Endothelial cell of umbilical vein (primary cell): ENCODE data around the gene PRSS53. TPM values are rescaled to one million over a fixed set of nuclear protein-coding genes. Genes with fewer than 3 reads are reported as not detected.
"Not testable (repeated sequence)": the region's sequence is repeated elsewhere in the genome, so short reads cannot be mapped to it uniquely, and the experiment has no call there.

Experiments used
- BruUV-seq: library from RNA; stranded (reverse); fragments of 400-500 nt; replicated peaks from 2 replicates; lab custom pipeline; 2021; lab: Mats Ljungman, UMichigan
- CTCF ChIA-PET: fragments of 300-600, 350-600 bp; sonication (Branson Sonifier 250); formaldehyde crosslinking; loops from one replicate; lab custom pipeline; 2021; ENCODE audit warnings: antibody characterized with exemption, inconsistent platforms; lab: Charles Lee
- POLR2A ChIA-PET: fragments of 300-600, 350-600 bp; sonication (Branson Sonifier 250); formaldehyde crosslinking; loops from one replicate; lab custom pipeline; 2021; ENCODE audit warnings: antibody characterized with exemption, inconsistent platforms; lab: Charles Lee
- DNase-seq: peaks from one replicate; pipeline ENCODE4 v3.0.0-alpha.2; 2011; ENCODE audit warnings: low read depth, low spot score
- FAIRE-seq: peaks from 2 replicates; lab custom pipeline; 2011; peaks lifted over from hg19 to GRCh38; lab: Jason Lieb, UNC
- H2AFZ ChIP-seq: 2 replicates; pipeline ENCODE4 v1.6.0; 2012; ENCODE audit warnings: low read depth, low read length, control low read depth, inconsistent platforms
- H3K27ac ChIP-seq: 2 replicates; pipeline ENCODE4 v1.5.1; 2011; ENCODE audit warnings: low read depth, mild to moderate bottlenecking, control low read depth, low read length, moderate library complexity; ENCODE audit not compliant: insufficient read depth
- H3K27me3 ChIP-seq, 2 experiments: 2 replicates each; pipeline versions ENCODE4 v1.6.0 to v1.6.1; 2011; ENCODE audit warnings: low read length in 2 of 2, mixed read lengths in 1 of 2; ENCODE audit not compliant: control insufficient read depth in 2 of 2, insufficient read depth in 2 of 2
- H3K36me3 ChIP-seq, 2 experiments: 2 replicates in 1 of 2; 3 replicates in 1 of 2; pipeline ENCODE4 v1.5.1; 2011; ENCODE audit warnings: low read length in 2 of 2, mild to moderate bottlenecking in 1 of 2, moderate library complexity in 1 of 2; ENCODE audit not compliant: control insufficient read depth in 2 of 2, insufficient read depth in 2 of 2; ENCODE audit errors: extremely low read depth in 1 of 2
- H3K4me1 ChIP-seq: 3 replicates; pipeline ENCODE4 v1.5.1; 2011; ENCODE audit warnings: mild to moderate bottlenecking, low read length; ENCODE audit not compliant: control insufficient read depth, insufficient read depth; ENCODE audit errors: extremely low read depth
- H3K4me2 ChIP-seq: 2 replicates; pipeline ENCODE4 v1.6.1; 2011; ENCODE audit warnings: low read length, control low read depth, mixed read lengths; ENCODE audit not compliant: insufficient read depth
- H3K4me3 ChIP-seq, 3 experiments: fragments of 200-600 bp in 1 of 3; sonication (generic), shearing (Covaris generic) in 1 of 3; replicated peaks in 1 of 3; 2 replicates each; pipeline ENCODE4 v1.5.1; 2011 to 2016; ENCODE audit warnings: control low read depth in 3 of 3, low read length in 3 of 3, mild to moderate bottlenecking in 2 of 3, inconsistent platforms in 1 of 3, low read depth in 1 of 3, moderate library complexity in 1 of 3; ENCODE audit not compliant: insufficient read depth in 1 of 3
- H3K79me2 ChIP-seq: 2 replicates; pipeline ENCODE4 v1.6.0; 2012; ENCODE audit warnings: low read length, inconsistent platforms; ENCODE audit not compliant: control insufficient read depth, insufficient read depth
- H3K9ac ChIP-seq: replicated peaks from 2 replicates; pipeline ENCODE3; 2011; ENCODE audit warnings: low read length, control low read depth; ENCODE audit not compliant: insufficient read depth; ENCODE audit errors: extremely low read depth
- H3K9me1 ChIP-seq: replicated peaks from 3 replicates; pipeline ENCODE4 v1.6.0; 2011; ENCODE audit warnings: mild to moderate bottlenecking, low read length; ENCODE audit not compliant: control insufficient read depth, insufficient read depth; ENCODE audit errors: extremely low read depth
- H3K9me3 ChIP-seq: replicated peaks from 2 replicates; pipeline ENCODE4 v1.5.1; 2012; ENCODE audit warnings: low read length, inconsistent platforms; ENCODE audit not compliant: control insufficient read depth, insufficient read depth
- H4K20me1 ChIP-seq: replicated peaks from 2 replicates; pipeline ENCODE3; 2011; ENCODE audit warnings: mild to moderate bottlenecking, low read length; ENCODE audit not compliant: control insufficient read depth, insufficient read depth; ENCODE audit errors: extremely low read depth
- FOS ChIP-seq: IDR thresholded peaks from 2 replicates; pipeline ENCODE4 v1.6.1; 2011; ENCODE audit warnings: mild to moderate bottlenecking, low read length, moderate library complexity, borderline replicate concordance; ENCODE audit not compliant: insufficient read depth
- MYC ChIP-seq: IDR thresholded peaks from one replicate; pipeline ENCODE4 v1.6.1; 2011; ENCODE audit warnings: mild to moderate bottlenecking, low read depth, low read length
- dilution Hi-C: fragments of 300-500 bp; cut with MboI; formaldehyde crosslinking; loops from one replicate; pipeline ENCODE4 v1.15.0; 2019; ENCODE audit warnings: low sequenced_read_pairs; ENCODE audit not compliant: extremely low pct_ligation_motif_present
- intact Hi-C: fragments of 100-400 bp; cut with micrococcal nuclease; formaldehyde crosslinking; loops from one replicate; pipeline ENCODE4 v1.10.0; 2022
- polyA plus RNA-seq, 4 experiments: library from polyadenylated mRNA; depleted of rRNA in 3 of 4; stranded (reverse) in 3 of 4; unstranded in 1 of 4; fragments of >200 nt; gene quantifications; 2 replicates each; pipeline versions ENCODE4 v1.2.1 to v1.2.3, GENCODE V29; 2011 to 2012; ENCODE audit warnings: missing spikeins in 1 of 4
- total RNA-seq: library from RNA; stranded (reverse); gene quantifications from 2 replicates; pipeline ENCODE4 v1.2.3, GENCODE V29; 2021
- TF ChIP-seq, protein P1 (sequence below), 2 donors: IDR thresholded peaks; 1 replicate in 1 of 2; 2 replicates in 1 of 2; pipeline ENCODE4 v1.5.1; 2011; ENCODE audit warnings: low read length in 2 of 2, mild to moderate bottlenecking in 2 of 2, moderate library complexity in 2 of 2, control low read depth in 1 of 2, inconsistent platforms in 1 of 2, low read depth in 1 of 2; ENCODE audit not compliant: insufficient read depth in 1 of 2; ENCODE audit errors: extremely low read depth in 1 of 2

Gene PRSS53
- total and polyA plus RNA-seq, 2 donors (not counting 3 experiments of a cell fraction or from before 2014, with no cell fraction given): 2.8 to 3.5 TPM

DNA sequence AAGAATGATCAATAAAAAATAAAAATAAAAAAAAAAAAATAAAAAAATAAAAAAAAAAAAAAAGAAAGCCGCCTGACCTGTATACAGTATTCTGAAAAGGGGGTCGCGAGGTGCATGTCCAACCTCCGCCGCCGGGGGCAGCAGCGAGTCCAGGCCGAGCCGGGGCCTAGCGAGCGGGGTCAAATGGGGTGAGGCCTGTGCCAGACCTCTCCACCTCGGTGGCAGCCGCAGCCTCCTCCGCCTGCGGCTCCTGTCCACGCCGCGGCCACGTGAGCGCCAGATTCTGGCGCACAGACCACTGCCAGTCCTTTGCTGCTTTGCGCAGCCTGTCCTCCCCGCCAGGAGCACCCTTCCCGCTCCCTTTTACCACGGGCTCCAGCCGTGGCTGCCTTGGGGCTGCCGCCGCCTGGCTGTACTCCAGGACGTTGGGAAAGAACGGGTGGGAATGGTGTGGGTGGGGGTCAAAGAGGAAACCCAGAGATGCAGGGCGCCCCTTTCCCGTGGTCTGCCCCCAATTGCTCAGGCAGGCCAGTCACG lies 17.0 kb upstream of the PRSS53 start:
- ChIA-PET CTCF (no interaction called here), POLR2A (no interaction called here)
- peaks cover 11% of the 10 kb centered on the region for H3K79me2 ChIP-seq
- intact Hi-C loops: loop anchor here (5.0 kb wide), 1 partner anchor 37 kb away; no protein-coding TSS in a partner anchor
- no peaks in the 10 kb centered on the region for H3K27me3 ChIP-seq
- no peaks in the 10 kb centered on the region for H4K20me1 ChIP-seq
- no peak overlapping the region for H3K4me2 ChIP-seq
- FAIRE-seq (peak; percentile 54), DNase-seq (peak; percentile 63)
- BruUV-seq: no TSS peak
- H2AFZ ChIP-seq: peak overlapping the region; percentile 91
- dilution Hi-C loops: no loop called here
- H3K9ac ChIP-seq: no peak overlapping the region
- no peak overlapping the region for H3K4me3 ChIP-seq
- TF ChIP-seq, protein P1, sequence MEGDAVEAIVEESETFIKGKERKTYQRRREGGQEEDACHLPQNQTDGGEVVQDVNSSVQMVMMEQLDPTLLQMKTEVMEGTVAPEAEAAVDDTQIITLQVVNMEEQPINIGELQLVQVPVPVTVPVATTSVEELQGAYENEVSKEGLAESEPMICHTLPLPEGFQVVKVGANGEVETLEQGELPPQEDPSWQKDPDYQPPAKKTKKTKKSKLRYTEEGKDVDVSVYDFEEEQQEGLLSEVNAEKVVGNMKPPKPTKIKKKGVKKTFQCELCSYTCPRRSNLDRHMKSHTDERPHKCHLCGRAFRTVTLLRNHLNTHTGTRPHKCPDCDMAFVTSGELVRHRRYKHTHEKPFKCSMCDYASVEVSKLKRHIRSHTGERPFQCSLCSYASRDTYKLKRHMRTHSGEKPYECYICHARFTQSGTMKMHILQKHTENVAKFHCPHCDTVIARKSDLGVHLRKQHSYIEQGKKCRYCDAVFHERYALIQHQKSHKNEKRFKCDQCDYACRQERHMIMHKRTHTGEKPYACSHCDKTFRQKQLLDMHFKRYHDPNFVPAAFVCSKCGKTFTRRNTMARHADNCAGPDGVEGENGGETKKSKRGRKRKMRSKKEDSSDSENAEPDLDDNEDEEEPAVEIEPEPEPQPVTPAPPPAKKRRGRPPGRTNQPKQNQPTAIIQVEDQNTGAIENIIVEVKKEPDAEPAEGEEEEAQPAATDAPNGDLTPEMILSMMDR (IDR thresholded peaks at IDR 0.05; ENCODE audit: extremely low read depth in 1 of 2, insufficient read depth in 1 of 2, low read depth in 1 of 2, low read length in 2 of 2): peak; percentile 70 to 87
- TF ChIP-seq MYC (no peak), FOS (no peak)
- no peak overlapping the region for H3K27ac ChIP-seq
- peaks cover 4 to 13% of the 10 kb centered on the region in 2 experiments for H3K36me3 ChIP-seq
- no peaks in the 10 kb centered on the region for H3K9me1 ChIP-seq
- H3K9me3 ChIP-seq: no peaks in the 10 kb centered on the region
- peaks cover 12% of the 10 kb centered on the region for H3K4me1 ChIP-seq

DNA sequence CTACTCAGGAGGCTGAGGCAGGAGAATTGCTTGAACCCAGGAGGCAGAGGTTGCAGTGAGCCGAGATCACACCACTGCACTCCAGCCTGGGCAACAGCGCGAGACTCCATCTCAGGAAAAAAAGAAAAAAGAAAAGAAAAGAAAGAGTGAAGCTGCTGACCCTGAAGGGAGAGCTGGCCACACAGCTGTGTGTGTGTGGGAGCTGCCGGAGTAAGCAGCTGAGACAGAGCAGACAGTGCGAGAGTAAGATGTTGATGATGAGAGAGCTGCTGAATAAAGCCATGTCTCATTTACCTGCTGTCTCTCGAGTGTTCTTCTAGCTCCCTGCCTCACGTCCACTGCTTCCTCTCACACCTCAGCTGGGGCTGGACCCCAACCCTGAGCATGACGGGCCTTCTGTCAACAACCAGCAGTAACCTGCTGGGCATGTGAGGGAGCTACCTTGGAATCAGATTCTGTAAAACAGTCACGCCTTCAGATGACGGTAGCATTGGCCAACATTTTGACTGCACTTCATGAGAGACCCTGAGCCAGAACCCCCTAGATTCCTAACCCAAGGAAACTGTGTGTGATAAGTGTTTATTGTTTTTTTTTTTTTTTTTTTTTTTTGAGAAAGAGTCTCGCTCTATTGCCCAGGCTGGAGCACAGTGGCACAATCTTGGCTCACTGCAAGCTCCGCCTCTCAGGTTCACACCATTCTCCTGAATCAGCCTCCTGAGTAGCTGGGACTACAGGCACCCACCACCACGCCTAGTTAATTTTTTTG lies 12.3 kb upstream of the PRSS53 start:
- H4K20me1 ChIP-seq, H2AFZ ChIP-seq, H3K4me3 ChIP-seq, intact Hi-C loops, BruUV-seq, DNase-seq, H3K4me1 ChIP-seq, H3K36me3 ChIP-seq, H3K9me1 ChIP-seq, H3K4me2 ChIP-seq, H3K27ac ChIP-seq, H3K9ac ChIP-seq, POLR2A ChIA-PET, H3K79me2 ChIP-seq, FAIRE-seq, dilution Hi-C loops, H3K27me3 ChIP-seq, H3K9me3 ChIP-seq: not testable (repeated sequence)
- CTCF ChIA-PET: interaction anchor here (0.9 to 3.8 kb wide), 6 partner anchors 17 to 117 kb away, joined by 3 to 17 read pairs (median 4); partner anchors contain the start of genes HSD3B7 and KAT8
